Measurements from ENCODE around the gene DNMT3A.

DNA sequence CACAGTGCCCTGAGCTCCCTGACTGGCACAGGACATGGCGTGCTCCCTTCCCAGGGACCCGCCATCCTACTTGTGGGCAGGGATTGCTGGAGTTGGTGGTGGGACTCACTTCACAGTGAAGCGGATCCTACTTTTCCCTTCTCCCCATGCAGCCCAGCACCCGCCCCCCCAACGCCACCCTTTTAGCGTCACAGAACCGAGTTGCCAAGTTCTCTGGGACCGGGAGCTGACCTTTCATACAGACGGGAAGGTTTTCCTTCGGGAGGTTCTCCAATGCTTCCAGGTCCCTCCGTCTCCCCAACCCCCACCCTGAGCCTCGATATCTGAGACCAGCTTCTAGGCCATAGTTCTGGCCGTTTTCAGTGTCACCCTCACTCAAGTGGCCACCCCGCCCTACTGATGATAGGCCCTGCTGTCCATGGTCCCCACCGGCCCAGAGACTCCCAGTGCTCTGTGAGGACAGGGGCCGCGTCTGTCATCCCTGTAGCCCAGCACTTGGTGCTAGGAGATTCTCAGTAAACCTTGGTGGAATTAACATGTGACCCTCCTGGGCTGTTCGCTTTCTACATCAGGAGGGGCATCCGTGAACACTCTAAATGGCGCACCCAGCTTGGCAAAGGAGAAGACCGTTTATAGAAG lies 1.6 kb upstream of the DNMT3A start:
- TF ChIP-seq EZH2 (IDR thresholded peaks at IDR 0.05; ENCODE audit: low read depth, unreplicated experiment): no peak
- TF ChIP-seq, protein P1, sequence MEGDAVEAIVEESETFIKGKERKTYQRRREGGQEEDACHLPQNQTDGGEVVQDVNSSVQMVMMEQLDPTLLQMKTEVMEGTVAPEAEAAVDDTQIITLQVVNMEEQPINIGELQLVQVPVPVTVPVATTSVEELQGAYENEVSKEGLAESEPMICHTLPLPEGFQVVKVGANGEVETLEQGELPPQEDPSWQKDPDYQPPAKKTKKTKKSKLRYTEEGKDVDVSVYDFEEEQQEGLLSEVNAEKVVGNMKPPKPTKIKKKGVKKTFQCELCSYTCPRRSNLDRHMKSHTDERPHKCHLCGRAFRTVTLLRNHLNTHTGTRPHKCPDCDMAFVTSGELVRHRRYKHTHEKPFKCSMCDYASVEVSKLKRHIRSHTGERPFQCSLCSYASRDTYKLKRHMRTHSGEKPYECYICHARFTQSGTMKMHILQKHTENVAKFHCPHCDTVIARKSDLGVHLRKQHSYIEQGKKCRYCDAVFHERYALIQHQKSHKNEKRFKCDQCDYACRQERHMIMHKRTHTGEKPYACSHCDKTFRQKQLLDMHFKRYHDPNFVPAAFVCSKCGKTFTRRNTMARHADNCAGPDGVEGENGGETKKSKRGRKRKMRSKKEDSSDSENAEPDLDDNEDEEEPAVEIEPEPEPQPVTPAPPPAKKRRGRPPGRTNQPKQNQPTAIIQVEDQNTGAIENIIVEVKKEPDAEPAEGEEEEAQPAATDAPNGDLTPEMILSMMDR (conservative IDR thresholded peaks at IDR 0.05; ENCODE audit: low read depth in 2 of 2): no peak
- TF ChIP-seq POLR2AphosphoS5 (IDR thresholded peaks at IDR 0.05; ENCODE audit: low read depth): no peak
- TF ChIP-seq, protein P2, sequence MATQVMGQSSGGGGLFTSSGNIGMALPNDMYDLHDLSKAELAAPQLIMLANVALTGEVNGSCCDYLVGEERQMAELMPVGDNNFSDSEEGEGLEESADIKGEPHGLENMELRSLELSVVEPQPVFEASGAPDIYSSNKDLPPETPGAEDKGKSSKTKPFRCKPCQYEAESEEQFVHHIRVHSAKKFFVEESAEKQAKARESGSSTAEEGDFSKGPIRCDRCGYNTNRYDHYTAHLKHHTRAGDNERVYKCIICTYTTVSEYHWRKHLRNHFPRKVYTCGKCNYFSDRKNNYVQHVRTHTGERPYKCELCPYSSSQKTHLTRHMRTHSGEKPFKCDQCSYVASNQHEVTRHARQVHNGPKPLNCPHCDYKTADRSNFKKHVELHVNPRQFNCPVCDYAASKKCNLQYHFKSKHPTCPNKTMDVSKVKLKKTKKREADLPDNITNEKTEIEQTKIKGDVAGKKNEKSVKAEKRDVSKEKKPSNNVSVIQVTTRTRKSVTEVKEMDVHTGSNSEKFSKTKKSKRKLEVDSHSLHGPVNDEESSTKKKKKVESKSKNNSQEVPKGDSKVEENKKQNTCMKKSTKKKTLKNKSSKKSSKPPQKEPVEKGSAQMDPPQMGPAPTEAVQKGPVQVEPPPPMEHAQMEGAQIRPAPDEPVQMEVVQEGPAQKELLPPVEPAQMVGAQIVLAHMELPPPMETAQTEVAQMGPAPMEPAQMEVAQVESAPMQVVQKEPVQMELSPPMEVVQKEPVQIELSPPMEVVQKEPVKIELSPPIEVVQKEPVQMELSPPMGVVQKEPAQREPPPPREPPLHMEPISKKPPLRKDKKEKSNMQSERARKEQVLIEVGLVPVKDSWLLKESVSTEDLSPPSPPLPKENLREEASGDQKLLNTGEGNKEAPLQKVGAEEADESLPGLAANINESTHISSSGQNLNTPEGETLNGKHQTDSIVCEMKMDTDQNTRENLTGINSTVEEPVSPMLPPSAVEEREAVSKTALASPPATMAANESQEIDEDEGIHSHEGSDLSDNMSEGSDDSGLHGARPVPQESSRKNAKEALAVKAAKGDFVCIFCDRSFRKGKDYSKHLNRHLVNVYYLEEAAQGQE (IDR thresholded peaks at IDR 0.05; ENCODE audit: unreplicated experiment): peak; percentile 63
- no peak for TF ChIP-seq STAT1 (IDR thresholded peaks at IDR 0.05; ENCODE audit: unreplicated experiment)
- no peak for TF ChIP-seq EZH2phosphoT487 (IDR thresholded peaks at IDR 0.05; ENCODE audit: unreplicated experiment)
- no peak for TF ChIP-seq CREB1 (CRISPR knock-in tag; IDR thresholded peaks at IDR 0.05; ENCODE audit: low read depth)
- no peak for TF ChIP-seq NANOG (IDR thresholded peaks at IDR 0.05; ENCODE audit: borderline replicate concordance)
- TF ChIP-seq ZNF114 (CRISPR knock-in tag; IDR thresholded peaks at IDR 0.05): no peak
- no peak for TF ChIP-seq ZNF331 (CRISPR knock-in tag; IDR thresholded peaks at IDR 0.05; ENCODE audit: low read depth)
- TF ChIP-seq, protein P3, sequence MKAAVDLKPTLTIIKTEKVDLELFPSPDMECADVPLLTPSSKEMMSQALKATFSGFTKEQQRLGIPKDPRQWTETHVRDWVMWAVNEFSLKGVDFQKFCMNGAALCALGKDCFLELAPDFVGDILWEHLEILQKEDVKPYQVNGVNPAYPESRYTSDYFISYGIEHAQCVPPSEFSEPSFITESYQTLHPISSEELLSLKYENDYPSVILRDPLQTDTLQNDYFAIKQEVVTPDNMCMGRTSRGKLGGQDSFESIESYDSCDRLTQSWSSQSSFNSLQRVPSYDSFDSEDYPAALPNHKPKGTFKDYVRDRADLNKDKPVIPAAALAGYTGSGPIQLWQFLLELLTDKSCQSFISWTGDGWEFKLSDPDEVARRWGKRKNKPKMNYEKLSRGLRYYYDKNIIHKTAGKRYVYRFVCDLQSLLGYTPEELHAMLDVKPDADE (IDR thresholded peaks at IDR 0.05): no peak
- TF ChIP-seq, protein P4, sequence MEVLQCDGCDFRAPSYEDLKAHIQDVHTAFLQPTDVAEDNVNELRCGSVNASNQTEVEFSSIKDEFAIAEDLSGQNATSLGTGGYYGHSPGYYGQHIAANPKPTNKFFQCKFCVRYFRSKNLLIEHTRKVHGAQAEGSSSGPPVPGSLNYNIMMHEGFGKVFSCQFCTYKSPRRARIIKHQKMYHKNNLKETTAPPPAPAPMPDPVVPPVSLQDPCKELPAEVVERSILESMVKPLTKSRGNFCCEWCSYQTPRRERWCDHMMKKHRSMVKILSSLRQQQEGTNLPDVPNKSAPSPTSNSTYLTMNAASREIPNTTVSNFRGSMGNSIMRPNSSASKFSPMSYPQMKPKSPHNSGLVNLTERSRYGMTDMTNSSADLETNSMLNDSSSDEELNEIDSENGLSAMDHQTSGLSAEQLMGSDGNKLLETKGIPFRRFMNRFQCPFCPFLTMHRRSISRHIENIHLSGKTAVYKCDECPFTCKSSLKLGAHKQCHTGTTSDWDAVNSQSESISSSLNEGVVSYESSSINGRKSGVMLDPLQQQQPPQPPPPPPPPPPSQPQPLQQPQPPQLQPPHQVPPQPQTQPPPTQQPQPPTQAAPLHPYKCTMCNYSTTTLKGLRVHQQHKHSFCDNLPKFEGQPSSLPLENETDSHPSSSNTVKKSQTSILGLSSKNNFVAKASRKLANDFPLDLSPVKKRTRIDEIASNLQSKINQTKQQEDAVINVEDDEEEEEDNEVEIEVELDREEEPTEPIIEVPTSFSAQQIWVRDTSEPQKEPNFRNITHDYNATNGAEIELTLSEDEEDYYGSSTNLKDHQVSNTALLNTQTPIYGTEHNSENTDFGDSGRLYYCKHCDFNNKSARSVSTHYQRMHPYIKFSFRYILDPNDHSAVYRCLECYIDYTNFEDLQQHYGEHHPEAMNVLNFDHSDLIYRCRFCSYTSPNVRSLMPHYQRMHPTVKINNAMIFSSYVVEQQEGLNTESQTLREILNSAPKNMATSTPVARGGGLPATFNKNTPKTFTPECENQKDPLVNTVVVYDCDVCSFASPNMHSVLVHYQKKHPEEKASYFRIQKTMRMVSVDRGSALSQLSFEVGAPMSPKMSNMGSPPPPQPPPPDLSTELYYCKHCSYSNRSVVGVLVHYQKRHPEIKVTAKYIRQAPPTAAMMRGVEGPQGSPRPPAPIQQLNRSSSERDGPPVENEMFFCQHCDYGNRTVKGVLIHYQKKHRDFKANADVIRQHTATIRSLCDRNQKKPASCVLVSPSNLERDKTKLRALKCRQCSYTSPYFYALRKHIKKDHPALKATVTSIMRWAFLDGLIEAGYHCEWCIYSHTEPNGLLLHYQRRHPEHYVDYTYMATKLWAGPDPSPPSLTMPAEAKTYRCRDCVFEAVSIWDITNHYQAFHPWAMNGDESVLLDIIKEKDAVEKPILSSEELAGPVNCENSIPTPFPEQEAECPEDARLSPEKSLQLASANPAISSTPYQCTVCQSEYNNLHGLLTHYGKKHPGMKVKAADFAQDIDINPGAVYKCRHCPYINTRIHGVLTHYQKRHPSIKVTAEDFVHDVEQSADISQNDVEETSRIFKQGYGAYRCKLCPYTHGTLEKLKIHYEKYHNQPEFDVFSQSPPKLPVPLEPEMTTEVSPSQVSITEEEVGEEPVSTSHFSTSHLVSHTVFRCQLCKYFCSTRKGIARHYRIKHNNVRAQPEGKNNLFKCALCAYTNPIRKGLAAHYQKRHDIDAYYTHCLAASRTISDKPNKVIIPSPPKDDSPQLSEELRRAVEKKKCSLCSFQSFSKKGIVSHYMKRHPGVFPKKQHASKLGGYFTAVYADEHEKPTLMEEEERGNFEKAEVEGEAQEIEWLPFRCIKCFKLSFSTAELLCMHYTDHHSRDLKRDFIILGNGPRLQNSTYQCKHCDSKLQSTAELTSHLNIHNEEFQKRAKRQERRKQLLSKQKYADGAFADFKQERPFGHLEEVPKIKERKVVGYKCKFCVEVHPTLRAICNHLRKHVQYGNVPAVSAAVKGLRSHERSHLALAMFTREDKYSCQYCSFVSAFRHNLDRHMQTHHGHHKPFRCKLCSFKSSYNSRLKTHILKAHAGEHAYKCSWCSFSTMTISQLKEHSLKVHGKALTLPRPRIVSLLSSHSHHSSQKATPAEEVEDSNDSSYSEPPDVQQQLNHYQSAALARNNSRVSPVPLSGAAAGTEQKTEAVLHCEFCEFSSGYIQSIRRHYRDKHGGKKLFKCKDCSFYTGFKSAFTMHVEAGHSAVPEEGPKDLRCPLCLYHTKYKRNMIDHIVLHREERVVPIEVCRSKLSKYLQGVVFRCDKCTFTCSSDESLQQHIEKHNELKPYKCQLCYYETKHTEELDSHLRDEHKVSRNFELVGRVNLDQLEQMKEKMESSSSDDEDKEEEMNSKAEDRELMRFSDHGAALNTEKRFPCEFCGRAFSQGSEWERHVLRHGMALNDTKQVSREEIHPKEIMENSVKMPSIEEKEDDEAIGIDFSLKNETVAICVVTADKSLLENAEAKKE (CRISPR knock-in tag; IDR thresholded peaks at IDR 0.05): no peak

Measured in GM23338 (cell line).